ENCODE results near the gene METTL8. TPM values are rescaled to one million over a fixed set of nuclear protein-coding genes. Genes with fewer than 3 reads are reported as not detected.

Gene METTL8
- total RNA-seq, 1 donor = 23.9 TPM

DNA sequence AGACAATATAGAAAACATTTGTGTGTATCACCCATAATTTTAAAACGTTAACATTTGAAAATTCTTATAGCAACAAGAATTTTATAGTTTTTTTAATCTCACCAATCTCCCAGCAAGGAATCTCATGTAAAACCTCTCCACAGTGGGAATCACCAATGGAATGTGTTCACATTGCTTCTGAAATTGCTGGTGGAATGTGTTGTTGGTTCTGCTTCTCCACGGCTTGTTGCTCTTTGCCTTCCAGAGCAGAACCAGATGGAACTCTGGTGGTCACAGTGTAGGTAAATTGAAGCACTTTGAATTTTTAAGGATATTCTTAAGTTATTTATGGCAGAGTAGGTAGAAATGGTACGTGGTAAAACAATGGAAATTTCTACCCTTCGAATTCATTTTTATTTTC is 35.4 kb upstream of the METTL8 start:
- no peak overlapping the region for H3K4me3 ChIP-seq (ENCODE audit: insufficient read depth, low read length)
- no peaks in the 10 kb centered on the region for H3K79me2 ChIP-seq (ENCODE audit: insufficient read depth, low read length)
- peaks cover 9% of the 10 kb centered on the region for H3K36me3 ChIP-seq (ENCODE audit: insufficient read depth, low read length)
- no peaks in the 10 kb centered on the region for H3K4me1 ChIP-seq (ENCODE audit: insufficient read depth, low read length)
- H2AFZ ChIP-seq (ENCODE audit: low read length) = no peak overlapping the region
- H3K27me3 ChIP-seq (ENCODE audit: insufficient read depth, low read length) = no peaks in the 10 kb centered on the region
- H4K20me1 ChIP-seq (ENCODE audit: insufficient read depth, low read length) = no peaks in the 10 kb centered on the region
- H3K4me2 ChIP-seq (ENCODE audit: insufficient read depth, low read length) = no peak overlapping the region
- TF ChIP-seq, protein P1, sequence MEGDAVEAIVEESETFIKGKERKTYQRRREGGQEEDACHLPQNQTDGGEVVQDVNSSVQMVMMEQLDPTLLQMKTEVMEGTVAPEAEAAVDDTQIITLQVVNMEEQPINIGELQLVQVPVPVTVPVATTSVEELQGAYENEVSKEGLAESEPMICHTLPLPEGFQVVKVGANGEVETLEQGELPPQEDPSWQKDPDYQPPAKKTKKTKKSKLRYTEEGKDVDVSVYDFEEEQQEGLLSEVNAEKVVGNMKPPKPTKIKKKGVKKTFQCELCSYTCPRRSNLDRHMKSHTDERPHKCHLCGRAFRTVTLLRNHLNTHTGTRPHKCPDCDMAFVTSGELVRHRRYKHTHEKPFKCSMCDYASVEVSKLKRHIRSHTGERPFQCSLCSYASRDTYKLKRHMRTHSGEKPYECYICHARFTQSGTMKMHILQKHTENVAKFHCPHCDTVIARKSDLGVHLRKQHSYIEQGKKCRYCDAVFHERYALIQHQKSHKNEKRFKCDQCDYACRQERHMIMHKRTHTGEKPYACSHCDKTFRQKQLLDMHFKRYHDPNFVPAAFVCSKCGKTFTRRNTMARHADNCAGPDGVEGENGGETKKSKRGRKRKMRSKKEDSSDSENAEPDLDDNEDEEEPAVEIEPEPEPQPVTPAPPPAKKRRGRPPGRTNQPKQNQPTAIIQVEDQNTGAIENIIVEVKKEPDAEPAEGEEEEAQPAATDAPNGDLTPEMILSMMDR (IDR thresholded peaks at IDR 0.05; ENCODE audit: extremely low read depth, low read depth, low read length) = no peak
- no peaks in the 10 kb centered on the region for H3K9me3 ChIP-seq (ENCODE audit: low read depth, low read length)
- DNase-seq (ENCODE audit: insufficient read length, low spot score, missing footprints) = no peak
- no peak overlapping the region for H3K27ac ChIP-seq (ENCODE audit: low read depth, low read length)

DNA sequence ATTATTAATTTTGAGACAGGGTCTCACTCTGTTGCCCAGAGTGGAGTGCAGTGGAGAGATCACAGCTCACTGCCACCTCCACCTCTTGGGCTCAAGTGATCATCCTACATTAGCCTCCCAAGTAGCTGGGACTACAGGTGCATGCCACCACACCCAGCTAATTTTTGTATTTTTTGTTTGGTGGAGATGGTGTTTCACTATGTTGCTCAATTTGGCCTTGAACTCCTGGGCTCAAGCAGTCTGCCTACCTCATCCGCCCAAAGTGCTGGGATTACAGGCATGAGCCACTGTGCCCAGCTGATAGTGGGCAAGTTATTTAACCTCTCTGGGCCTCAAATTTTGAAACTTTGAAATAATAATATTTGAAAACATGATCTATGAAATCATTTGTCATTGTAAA is 26.7 kb upstream of the METTL8 start:
- no peak overlapping the region for H2AFZ ChIP-seq (ENCODE audit: low read length)
- no peak overlapping the region for H3K27ac ChIP-seq (ENCODE audit: low read depth, low read length)

DNA sequence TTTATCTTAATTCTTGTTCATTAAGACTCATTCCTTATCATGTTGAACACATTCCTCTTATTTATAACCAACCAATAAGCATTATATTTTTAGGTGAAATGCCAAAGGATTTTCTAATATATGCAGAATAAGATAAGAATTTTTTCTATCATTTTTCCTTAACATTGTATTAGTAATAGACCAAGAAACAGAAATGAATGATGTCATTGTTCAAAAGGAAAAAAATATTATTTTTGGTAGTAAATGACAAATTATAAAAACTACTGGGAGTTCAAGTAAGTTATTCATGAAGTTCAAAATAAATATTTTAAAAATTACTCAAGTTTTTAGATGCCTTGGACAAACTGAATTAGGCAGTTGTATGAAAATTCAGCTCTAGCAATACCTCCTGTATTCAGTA is 25.7 kb upstream of the METTL8 start:
- DNase-seq (ENCODE audit: insufficient read length, low spot score, missing footprints) = peak; percentile 5
- TF ChIP-seq, protein P1 (IDR thresholded peaks at IDR 0.05; ENCODE audit: extremely low read depth, low read depth, low read length) = no peak
- Histone ChIP-seq H3K9me3 (ENCODE audit: low read depth, low read length) (no peaks in the 10 kb centered on the region), H4K20me1 (ENCODE audit: insufficient read depth, low read length) (no peaks in the 10 kb centered on the region), H3K4me2 (ENCODE audit: insufficient read depth, low read length) (no peak overlapping the region), H2AFZ (ENCODE audit: low read length) (no peak overlapping the region), H3K27me3 (ENCODE audit: insufficient read depth, low read length) (no peaks in the 10 kb centered on the region), H3K4me1 (ENCODE audit: insufficient read depth, low read length) (no peaks in the 10 kb centered on the region), H3K27ac (ENCODE audit: low read depth, low read length) (no peak overlapping the region), H3K4me3 (ENCODE audit: insufficient read depth, low read length) (no peak overlapping the region), H3K79me2 (ENCODE audit: insufficient read depth, low read length) (peaks cover 3% of the 10 kb centered on the region), H3K36me3 (ENCODE audit: insufficient read depth, low read length) (peaks cover 16% of the 10 kb centered on the region)

More for the DNA sequence above, 26.7 kb upstream of the METTL8 start:
- Histone ChIP-seq H3K9me3 (ENCODE audit: low read depth, low read length) (no peaks in the 10 kb centered on the region), H3K4me3 (ENCODE audit: insufficient read depth, low read length) (no peak overlapping the region), H3K27me3 (ENCODE audit: insufficient read depth, low read length) (no peaks in the 10 kb centered on the region), H3K4me2 (ENCODE audit: insufficient read depth, low read length) (no peak overlapping the region), H3K4me1 (ENCODE audit: insufficient read depth, low read length) (no peaks in the 10 kb centered on the region), H4K20me1 (ENCODE audit: insufficient read depth, low read length) (no peaks in the 10 kb centered on the region), H3K79me2 (ENCODE audit: insufficient read depth, low read length) (peaks cover 3% of the 10 kb centered on the region), H3K36me3 (ENCODE audit: insufficient read depth, low read length) (peaks cover 11% of the 10 kb centered on the region)
- TF ChIP-seq, protein P1 (IDR thresholded peaks at IDR 0.05; ENCODE audit: extremely low read depth, low read depth, low read length) = no peak
- no peak for DNase-seq (ENCODE audit: insufficient read length, low spot score, missing footprints)

DNA sequence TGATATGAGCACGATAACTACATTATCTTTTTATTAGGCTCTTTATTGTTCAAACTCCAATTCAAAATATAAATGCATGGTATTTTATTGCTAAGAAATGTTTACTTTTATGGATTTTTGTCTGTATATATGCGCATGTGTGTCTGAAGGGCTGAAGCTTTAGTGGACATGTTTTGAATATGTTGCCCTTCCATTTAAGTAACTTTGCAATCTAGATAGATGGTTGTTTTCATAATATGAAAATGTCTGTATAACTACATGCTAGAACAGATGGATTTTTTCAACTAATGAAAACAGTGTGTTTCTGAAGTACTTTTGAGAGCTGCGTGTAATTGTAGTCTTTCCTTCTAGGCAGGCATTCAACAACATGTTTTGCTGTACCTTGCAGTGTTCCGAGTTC is 19.0 kb upstream of the METTL8 start:
- H3K27me3 ChIP-seq (ENCODE audit: insufficient read depth, low read length) = no peaks in the 10 kb centered on the region
- H3K4me1 ChIP-seq (ENCODE audit: insufficient read depth, low read length) = no peaks in the 10 kb centered on the region
- no peaks in the 10 kb centered on the region for H3K9me3 ChIP-seq (ENCODE audit: low read depth, low read length)
- no peaks in the 10 kb centered on the region for H4K20me1 ChIP-seq (ENCODE audit: insufficient read depth, low read length)
- H3K27ac ChIP-seq (ENCODE audit: low read depth, low read length) = no peak overlapping the region
- H3K4me3 ChIP-seq (ENCODE audit: insufficient read depth, low read length) = no peak overlapping the region
- no peak overlapping the region for H3K4me2 ChIP-seq (ENCODE audit: insufficient read depth, low read length)
- no peak overlapping the region for H2AFZ ChIP-seq (ENCODE audit: low read length)
- TF ChIP-seq, protein P1 (IDR thresholded peaks at IDR 0.05; ENCODE audit: extremely low read depth, low read depth, low read length) = no peak
- peaks cover 36% of the 10 kb centered on the region for H3K36me3 ChIP-seq (ENCODE audit: insufficient read depth, low read length)
- H3K79me2 ChIP-seq (ENCODE audit: insufficient read depth, low read length) = peaks cover 3% of the 10 kb centered on the region
- peak; percentile 11 for DNase-seq (ENCODE audit: insufficient read length, low spot score, missing footprints)
